Gastroesophageal sphincter (tissue), 3 donors: ENCODE measurements around the gene MYH11.

ENCODE experiments used
- CTCF ChIP-seq, 4 experiments: fragments of 200-600 bp in 2 of 4; fragments of 450-650 bp in 2 of 4; sonication (generic) in 1 of 4; IDR thresholded peaks; one replicate each; pipeline ENCODE4 v1.5.1; 2017 to 2019; ENCODE audit warnings: antibody characterized with exemption in 4 of 4, mild to moderate bottlenecking in 2 of 4, moderate library complexity in 2 of 4
- EP300 ChIP-seq: sonication (generic); formaldehyde crosslinking; IDR thresholded peaks from one replicate; pipeline ENCODE4 v1.6.1; 2017; ENCODE audit warnings: antibody characterized with exemption, mild to moderate bottlenecking
- POLR2A ChIP-seq, 2 donors: fragments of 450-650 bp; IDR thresholded peaks; one replicate each; pipeline ENCODE4 v1.6.1; 2017; ENCODE audit warnings: antibody characterized with exemption in 2 of 2, mild to moderate bottlenecking in 2 of 2, moderate library complexity in 1 of 2
- POLR2AphosphoS5 ChIP-seq: sonication (generic); formaldehyde crosslinking; IDR thresholded peaks from one replicate; pipeline ENCODE4 v1.6.1; 2017; ENCODE audit warnings: antibody characterized with exemption

- TF ChIP-seq CTCF (IDR thresholded peaks at IDR 0.05), result no peak
- no peak for TF ChIP-seq POLR2AphosphoS5
- no peak for TF ChIP-seq POLR2A (IDR thresholded peaks at IDR 0.05)
- no peak for TF ChIP-seq EP300
Measured at GRCh38 chr16:15691046-15691445, 165.8 kb downstream of the MYH11 start.
